ENCODE results near the gene CBX7. TPM values are rescaled to one million over a fixed set of nuclear protein-coding genes. Genes with fewer than 3 reads are reported as not detected.

CBX7 gene
- total RNA-seq, 4 donors from 2014 or later, result 47.6 to 108 (median 64.8) TPM

DNA sequence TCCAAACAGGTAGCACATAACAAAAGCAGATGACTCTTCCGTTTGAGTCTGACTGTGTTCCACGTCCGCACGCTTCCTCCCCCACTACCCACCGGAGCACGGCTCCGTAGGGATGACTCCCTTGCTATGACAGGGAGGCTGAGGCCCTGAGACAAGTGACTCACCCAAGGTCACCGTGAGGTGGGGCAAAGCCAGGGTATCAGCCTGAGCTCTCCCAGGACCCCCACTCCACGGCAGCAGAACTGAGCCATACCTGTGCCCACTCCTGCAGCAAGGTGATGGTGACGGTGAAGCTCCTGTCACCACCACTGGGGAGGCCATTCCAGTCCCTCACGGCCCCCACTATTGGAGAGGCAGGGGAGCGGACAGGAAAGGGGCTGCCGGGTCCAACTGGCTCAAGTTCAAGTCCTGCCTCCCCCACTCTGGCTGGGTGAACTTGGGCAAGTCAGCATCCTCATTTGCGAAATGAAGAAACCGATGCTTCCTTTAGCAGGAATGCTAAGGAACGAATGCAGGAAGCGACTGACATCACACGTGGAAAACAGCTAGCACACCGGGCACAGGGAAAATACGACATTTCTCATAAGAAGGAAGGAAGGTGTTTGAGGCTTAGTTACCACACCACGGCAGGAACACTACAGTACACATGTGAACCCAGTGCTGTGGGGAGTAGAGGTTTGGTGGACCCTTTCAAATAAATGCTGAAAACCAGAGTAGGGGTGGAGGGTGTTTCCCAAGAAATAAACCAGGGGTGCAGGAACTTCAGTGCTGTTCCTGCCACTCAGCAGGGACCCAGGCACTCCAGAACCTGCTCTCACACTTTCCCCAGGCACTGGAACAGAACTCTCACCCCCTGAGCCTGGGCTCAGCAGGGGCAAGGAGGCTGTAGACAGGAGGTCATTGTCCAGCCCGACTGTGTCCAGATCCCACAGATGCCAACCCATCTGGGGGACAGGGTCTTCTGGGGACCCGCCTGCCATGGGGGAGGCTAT lies 32.4 kb upstream of the CBX7 start:
- WGBS, 2 donors, result 61 to 72% methylated on average over 18 to 23 of the region's 23 CpGs
- TF ChIP-seq POLR2A (IDR thresholded peaks at IDR 0.05), result no peak
- TF ChIP-seq, protein P1, sequence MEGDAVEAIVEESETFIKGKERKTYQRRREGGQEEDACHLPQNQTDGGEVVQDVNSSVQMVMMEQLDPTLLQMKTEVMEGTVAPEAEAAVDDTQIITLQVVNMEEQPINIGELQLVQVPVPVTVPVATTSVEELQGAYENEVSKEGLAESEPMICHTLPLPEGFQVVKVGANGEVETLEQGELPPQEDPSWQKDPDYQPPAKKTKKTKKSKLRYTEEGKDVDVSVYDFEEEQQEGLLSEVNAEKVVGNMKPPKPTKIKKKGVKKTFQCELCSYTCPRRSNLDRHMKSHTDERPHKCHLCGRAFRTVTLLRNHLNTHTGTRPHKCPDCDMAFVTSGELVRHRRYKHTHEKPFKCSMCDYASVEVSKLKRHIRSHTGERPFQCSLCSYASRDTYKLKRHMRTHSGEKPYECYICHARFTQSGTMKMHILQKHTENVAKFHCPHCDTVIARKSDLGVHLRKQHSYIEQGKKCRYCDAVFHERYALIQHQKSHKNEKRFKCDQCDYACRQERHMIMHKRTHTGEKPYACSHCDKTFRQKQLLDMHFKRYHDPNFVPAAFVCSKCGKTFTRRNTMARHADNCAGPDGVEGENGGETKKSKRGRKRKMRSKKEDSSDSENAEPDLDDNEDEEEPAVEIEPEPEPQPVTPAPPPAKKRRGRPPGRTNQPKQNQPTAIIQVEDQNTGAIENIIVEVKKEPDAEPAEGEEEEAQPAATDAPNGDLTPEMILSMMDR (IDR thresholded peaks at IDR 0.05), result no peak
- H3K4me3 ChIP-seq (ENCODE audit: low read depth, poor library complexity, severe bottlenecking), result no peak overlapping the region
- intact Hi-C loops (cut with DNase I; ENCODE audit: low total_unique reads), result no loop called here
- DNase-seq (ENCODE audit: low spot score in 2 of 2), result peak in 1 of 2 donors; percentile 76

DNA sequence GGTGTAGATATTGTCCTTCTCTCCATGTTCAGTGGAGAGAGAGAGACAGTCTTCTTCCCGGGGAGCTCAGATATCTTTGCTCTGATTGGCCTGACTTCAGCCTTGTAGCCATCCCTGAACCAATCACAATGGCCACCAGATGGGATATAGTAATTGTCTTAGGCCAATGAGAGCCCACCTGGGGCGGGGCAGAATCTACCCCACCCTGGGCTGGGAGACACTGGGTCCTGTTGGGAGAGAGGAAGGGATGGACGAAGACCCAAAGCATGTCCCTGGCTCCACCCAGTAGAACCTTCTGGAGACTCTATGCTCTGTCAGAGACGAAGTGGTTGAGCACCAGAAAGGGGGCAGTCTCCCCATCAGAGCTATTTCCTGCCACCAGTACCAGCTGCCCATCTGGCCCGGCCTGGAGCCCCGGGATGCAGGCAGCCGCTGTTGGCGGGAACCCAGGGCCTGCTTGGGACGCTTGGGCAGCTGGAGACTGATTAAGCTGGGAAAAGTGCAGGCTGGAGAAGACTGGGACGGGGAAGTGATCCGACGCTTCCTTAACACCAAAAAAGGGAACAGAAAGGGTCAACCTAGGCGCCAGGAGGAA lies 31.6 kb upstream of the CBX7 start:
- TF ChIP-seq, protein P1 (IDR thresholded peaks at IDR 0.05), result no peak
- peak in 1 of 2 donors; percentile 78 for DNase-seq (ENCODE audit: low spot score in 2 of 2)
- intact Hi-C loops (cut with DNase I; ENCODE audit: low total_unique reads), result no loop called here
- 68 to 69% methylated on average over 11 to 13 of the region's 13 CpGs for WGBS, 2 donors
- no peak overlapping the region for H3K4me3 ChIP-seq (ENCODE audit: low read depth, poor library complexity, severe bottlenecking)

DNA sequence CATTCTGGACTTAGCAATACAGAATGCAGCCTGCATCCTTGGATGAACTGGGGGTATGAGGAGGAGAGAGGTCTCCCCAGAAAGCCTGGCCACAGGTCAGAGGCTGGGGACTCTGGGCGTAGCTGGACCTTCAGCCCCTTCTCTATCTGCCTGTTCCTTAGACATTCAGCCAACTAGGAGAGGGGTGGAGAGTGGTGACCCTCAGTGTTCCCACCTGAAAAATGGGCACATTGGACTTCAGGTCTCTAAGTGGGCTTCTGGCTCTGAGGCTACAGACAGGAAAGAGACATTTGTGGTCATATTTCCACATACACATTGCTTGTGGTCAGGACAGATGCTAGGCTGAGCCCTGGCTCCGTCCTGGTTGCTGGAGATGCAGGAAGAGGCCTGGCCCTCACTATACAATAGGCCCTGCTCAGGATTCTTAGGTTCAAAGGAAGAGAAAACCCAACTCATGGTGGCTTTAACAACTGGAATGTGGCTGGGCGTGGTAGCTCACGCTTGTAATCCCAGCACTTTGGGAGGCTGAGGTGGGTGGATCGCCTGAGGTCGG lies 30.1 kb upstream of the CBX7 start:
- intact Hi-C loops (cut with DNase I; ENCODE audit: low total_unique reads), result no loop called here
- no peak for TF ChIP-seq POLR2A (IDR thresholded peaks at IDR 0.05)
- TF ChIP-seq, protein P1 (IDR thresholded peaks at IDR 0.05), result no peak
- no peak overlapping the region for H3K4me3 ChIP-seq (ENCODE audit: low read depth, poor library complexity, severe bottlenecking)
- DNase-seq (ENCODE audit: low spot score in 2 of 2), result peak in 1 of 2 donors; percentile 68
- 94 to 96% methylated on average over 6 of the region's 6 CpGs for WGBS, 2 donors

DNA sequence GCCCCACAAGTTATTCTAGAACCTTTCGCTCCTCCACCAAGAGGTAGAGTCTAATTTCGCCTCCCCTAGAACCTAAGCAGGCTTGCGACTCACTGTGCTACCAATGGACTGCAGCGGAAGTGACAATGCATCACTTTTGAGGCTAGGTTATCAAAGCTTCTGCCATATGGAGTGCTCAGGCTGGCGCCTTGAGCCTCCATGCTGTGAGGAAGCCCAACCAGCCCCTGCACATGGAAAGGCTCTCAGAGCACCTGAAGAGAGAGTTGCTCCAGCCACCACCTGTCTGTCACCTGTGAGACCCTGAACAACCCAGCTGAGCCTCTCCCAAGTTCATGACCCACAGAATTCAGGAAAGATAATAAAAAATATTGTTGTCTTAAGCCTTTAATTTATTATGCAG lies 29.3 kb upstream of the CBX7 start:
- no peak for TF ChIP-seq POLR2A (IDR thresholded peaks at IDR 0.05)
- TF ChIP-seq, protein P1 (IDR thresholded peaks at IDR 0.05), result no peak
- DNase-seq (ENCODE audit: low spot score in 2 of 2), result no peak
- H3K4me3 ChIP-seq (ENCODE audit: low read depth, poor library complexity, severe bottlenecking), result no peak overlapping the region
- 94 to 100% methylated on average over 5 of the region's 5 CpGs for WGBS, 2 donors
- intact Hi-C loops (cut with DNase I; ENCODE audit: low total_unique reads), result no loop called here

DNA sequence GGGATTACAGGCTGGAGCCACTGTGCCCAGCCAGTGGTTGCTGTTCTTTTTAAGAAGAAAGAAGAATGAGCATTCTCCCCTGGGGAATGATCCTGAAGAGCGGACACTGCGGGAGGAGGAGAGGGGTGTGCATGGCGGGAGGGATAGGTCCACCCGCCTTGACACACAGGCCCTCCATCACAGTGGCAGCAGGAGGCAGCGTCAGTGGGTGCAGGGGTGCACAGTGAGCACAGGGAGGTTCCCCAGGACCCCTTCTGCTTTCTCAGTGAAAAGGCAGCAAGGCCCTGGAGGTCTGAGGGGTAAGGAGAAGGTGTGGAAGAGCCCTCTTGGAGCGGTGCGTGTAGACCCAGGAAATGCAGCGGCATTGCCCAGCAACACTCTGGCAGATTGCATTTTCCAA lies 28.9 kb upstream of the CBX7 start:
- DNase-seq (ENCODE audit: low spot score in 2 of 2), result peak in 1 of 2 donors; percentile 66
- intact Hi-C loops (cut with DNase I; ENCODE audit: low total_unique reads), result no loop called here
- TF ChIP-seq, protein P1 (IDR thresholded peaks at IDR 0.05), result no peak
- TF ChIP-seq POLR2A (IDR thresholded peaks at IDR 0.05), result no peak
- no peak overlapping the region for H3K4me3 ChIP-seq (ENCODE audit: low read depth, poor library complexity, severe bottlenecking)
- 93 to 96% methylated on average over 8 of the region's 8 CpGs for WGBS, 2 donors
